Neural cell (in vitro differentiated cells): ENCODE measurements around the gene TTC39A. TPM values are rescaled to one million over a fixed set of nuclear protein-coding genes. Genes with fewer than 3 reads are reported as not detected.
A peak's percentile ranks its signal among the peaks of the same experiment; 100 is the strongest.

ENCODE experiments used
- H2AFZ ChIP-seq: fragments of 200-600, 300-800 bp; sonication (generic), shearing (Covaris generic); 2 replicates; pipeline ENCODE4 v1.6.0; 2014; ENCODE audit warnings: low read depth, mild to moderate bottlenecking, antibody characterized with exemption, low read length, moderate library complexity
- H3F3A ChIP-seq: fragments of 200-600 bp; shearing (Covaris generic); 2 replicates; pipeline ENCODE4 v1.6.1; 2016; ENCODE audit warnings: mild to moderate bottlenecking, moderate library complexity, mixed read lengths, antibody characterized with exemption, low read length; ENCODE audit not compliant: insufficient read depth, poor library complexity, severe bottlenecking
- H3K27ac ChIP-seq: fragments of 200-600, 300-800 bp; sonication (generic), shearing (Covaris generic); 2 replicates; pipeline ENCODE4 v1.5.1; 2014; ENCODE audit warnings: mild to moderate bottlenecking, low read length, moderate library complexity
- H3K27me3 ChIP-seq: fragments of 300-800, 200-600 bp; sonication (generic), shearing (Covaris generic); 2 replicates; pipeline ENCODE4 v1.6.0; 2014; ENCODE audit warnings: mild to moderate bottlenecking, low read depth, low read length, moderate library complexity; ENCODE audit not compliant: insufficient read depth
- H3K36me3 ChIP-seq: fragments of 300-800, 200-600 bp; sonication (generic), shearing (Covaris generic); 2 replicates; pipeline ENCODE4 v1.5.1; 2014; ENCODE audit warnings: mild to moderate bottlenecking, antibody characterized with exemption, low read length, moderate library complexity; ENCODE audit not compliant: insufficient read depth
- H3K4me2 ChIP-seq: fragments of 300-800, 200-600 bp; sonication (generic), shearing (Covaris generic); 2 replicates; pipeline ENCODE4 v1.6.0; 2014; ENCODE audit warnings: mild to moderate bottlenecking, low read length
- H3K4me3 ChIP-seq: fragments of 300-800, 200-600 bp; sonication (generic), shearing (Covaris generic); 2 replicates; pipeline ENCODE4 v1.5.1; 2014; ENCODE audit warnings: mild to moderate bottlenecking, low read length, moderate library complexity
- H3K79me2 ChIP-seq: fragments of 200-600 bp; shearing (Covaris generic); replicated peaks from 2 replicates; pipeline ENCODE4 v1.6.0; 2014; ENCODE audit warnings: mild to moderate bottlenecking, low read length, moderate library complexity; ENCODE audit not compliant: insufficient read depth
- H3K9ac ChIP-seq: fragments of 300-800, 200-600 bp; sonication (generic), shearing (Covaris generic); 2 replicates; pipeline ENCODE4 v1.6.1; 2016; ENCODE audit warnings: mild to moderate bottlenecking, low read length, mixed read lengths
- H3K9me2 ChIP-seq: fragments of 200-600 bp; shearing (Covaris generic); 2 replicates; pipeline ENCODE4 v1.6.1; 2016; ENCODE audit warnings: mild to moderate bottlenecking, low read length, mixed read lengths; ENCODE audit not compliant: insufficient read depth
- H3K9me3 ChIP-seq: fragments of 200-600, 300-800 bp; sonication (generic), shearing (Covaris generic); 2 replicates; pipeline ENCODE4 v1.6.1; 2016; ENCODE audit warnings: mild to moderate bottlenecking, mixed run types, low read length, moderate library complexity, mixed read lengths
- H4K20me1 ChIP-seq: fragments of 200-600 bp; shearing (Covaris generic); 2 replicates; pipeline ENCODE4 v1.6.1; 2016; ENCODE audit warnings: mild to moderate bottlenecking, mixed run types; ENCODE audit not compliant: insufficient read depth
- EP300 ChIP-seq: fragments of 450-650 bp; conservative IDR thresholded peaks from 2 replicates; pipeline ENCODE4 v1.6.1; 2014; ENCODE audit warnings: antibody characterized with exemption, mild to moderate bottlenecking, moderate library complexity; ENCODE audit not compliant: poor library complexity, severe bottlenecking
- EZH2 ChIP-seq: fragments of 200-600, 300-800 bp; shearing (Covaris generic), sonication (generic); IDR thresholded peaks from 2 replicates; pipeline ENCODE4 v1.6.1; 2014; ENCODE audit warnings: antibody characterized with exemption, low read length, borderline replicate concordance, mild to moderate bottlenecking; ENCODE audit not compliant: insufficient read depth, poor library complexity, severe bottlenecking
- MXI1 ChIP-seq: fragments of 450-650 bp; conservative IDR thresholded peaks from 2 replicates; pipeline ENCODE4 v1.6.1; 2014; ENCODE audit warnings: antibody characterized with exemption, mild to moderate bottlenecking; ENCODE audit not compliant: poor library complexity, severe bottlenecking
- POLR2AphosphoS5 ChIP-seq: IDR thresholded peaks from 2 replicates; pipeline ENCODE4 v1.6.1; 2012
- RAD21 ChIP-seq: fragments of 450-650 bp; conservative IDR thresholded peaks from 2 replicates; pipeline ENCODE4 v1.6.1; 2014; ENCODE audit warnings: antibody characterized with exemption, mild to moderate bottlenecking, moderate library complexity
- SMC3 ChIP-seq: fragments of 450-650 bp; conservative IDR thresholded peaks from 2 replicates; pipeline ENCODE4 v1.6.1; 2014; ENCODE audit warnings: antibody characterized with exemption, mild to moderate bottlenecking, moderate library complexity; ENCODE audit not compliant: poor library complexity
- TAF1 ChIP-seq: IDR thresholded peaks from 2 replicates; pipeline ENCODE4 v1.6.1; 2012; ENCODE audit warnings: low read depth
- polyA plus RNA-seq: library from polyadenylated mRNA; depleted of rRNA; stranded (reverse); fragments of >200 nt; gene quantifications from 2 replicates; pipeline ENCODE4 v1.2.3, GENCODE V29; 2014
- TF ChIP-seq, protein P1 (sequence below): fragments of 450-650 bp; IDR thresholded peaks from 2 replicates; pipeline ENCODE4 v1.5.1; 2014; ENCODE audit warnings: antibody characterized with exemption, mild to moderate bottlenecking, moderate library complexity; ENCODE audit not compliant: poor library complexity, severe bottlenecking
- TF ChIP-seq, protein P2 (sequence below): IDR thresholded peaks from 2 replicates; pipeline ENCODE4 v1.6.1; 2012; ENCODE audit warnings: borderline replicate concordance

The TTC39A gene
- polyA plus RNA-seq, 1 donor from 2014 or later, result 1.1 TPM

DNA sequence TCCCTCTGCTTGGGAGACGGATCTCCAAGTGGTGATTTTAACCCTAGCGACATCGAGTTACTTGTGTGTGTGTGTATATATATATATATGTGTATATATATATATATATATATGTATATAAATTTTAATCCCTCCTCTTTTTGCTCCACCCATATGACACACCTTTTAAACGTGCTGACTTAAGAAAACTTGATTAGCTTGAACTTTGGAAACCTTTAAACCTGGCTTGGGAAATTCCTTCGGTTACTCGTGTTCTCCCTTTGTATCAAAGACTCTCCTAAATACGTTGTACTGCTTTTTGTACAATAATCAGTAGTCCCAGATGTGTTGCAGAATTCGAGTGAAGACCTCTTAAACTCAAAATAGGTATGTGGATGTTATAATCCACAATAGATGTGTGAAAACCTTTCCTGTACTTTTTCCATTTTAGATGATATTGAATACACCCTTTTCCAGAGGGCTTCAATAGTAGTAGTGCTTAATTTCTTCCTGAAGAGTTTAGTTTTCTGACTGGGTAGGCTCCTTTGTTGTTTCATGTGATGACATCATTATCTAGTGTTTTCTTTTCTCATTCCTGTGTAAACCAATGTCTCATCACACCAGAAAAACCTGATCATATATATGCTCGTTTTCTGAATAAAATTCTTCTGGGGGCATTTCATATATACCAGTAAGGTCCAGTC is 92.9 kb downstream of the TTC39A start:
- peaks cover 7% of the 10 kb centered on the region for H4K20me1 ChIP-seq
- no peak for TF ChIP-seq POLR2AphosphoS5
- no peak for TF ChIP-seq EP300
- no peak for TF ChIP-seq MXI1
- no peak for TF ChIP-seq EZH2
- TF ChIP-seq, protein P1, sequence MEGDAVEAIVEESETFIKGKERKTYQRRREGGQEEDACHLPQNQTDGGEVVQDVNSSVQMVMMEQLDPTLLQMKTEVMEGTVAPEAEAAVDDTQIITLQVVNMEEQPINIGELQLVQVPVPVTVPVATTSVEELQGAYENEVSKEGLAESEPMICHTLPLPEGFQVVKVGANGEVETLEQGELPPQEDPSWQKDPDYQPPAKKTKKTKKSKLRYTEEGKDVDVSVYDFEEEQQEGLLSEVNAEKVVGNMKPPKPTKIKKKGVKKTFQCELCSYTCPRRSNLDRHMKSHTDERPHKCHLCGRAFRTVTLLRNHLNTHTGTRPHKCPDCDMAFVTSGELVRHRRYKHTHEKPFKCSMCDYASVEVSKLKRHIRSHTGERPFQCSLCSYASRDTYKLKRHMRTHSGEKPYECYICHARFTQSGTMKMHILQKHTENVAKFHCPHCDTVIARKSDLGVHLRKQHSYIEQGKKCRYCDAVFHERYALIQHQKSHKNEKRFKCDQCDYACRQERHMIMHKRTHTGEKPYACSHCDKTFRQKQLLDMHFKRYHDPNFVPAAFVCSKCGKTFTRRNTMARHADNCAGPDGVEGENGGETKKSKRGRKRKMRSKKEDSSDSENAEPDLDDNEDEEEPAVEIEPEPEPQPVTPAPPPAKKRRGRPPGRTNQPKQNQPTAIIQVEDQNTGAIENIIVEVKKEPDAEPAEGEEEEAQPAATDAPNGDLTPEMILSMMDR, result no peak
- TF ChIP-seq TAF1, result no peak
- TF ChIP-seq SMC3, result no peak
- TF ChIP-seq, protein P2, sequence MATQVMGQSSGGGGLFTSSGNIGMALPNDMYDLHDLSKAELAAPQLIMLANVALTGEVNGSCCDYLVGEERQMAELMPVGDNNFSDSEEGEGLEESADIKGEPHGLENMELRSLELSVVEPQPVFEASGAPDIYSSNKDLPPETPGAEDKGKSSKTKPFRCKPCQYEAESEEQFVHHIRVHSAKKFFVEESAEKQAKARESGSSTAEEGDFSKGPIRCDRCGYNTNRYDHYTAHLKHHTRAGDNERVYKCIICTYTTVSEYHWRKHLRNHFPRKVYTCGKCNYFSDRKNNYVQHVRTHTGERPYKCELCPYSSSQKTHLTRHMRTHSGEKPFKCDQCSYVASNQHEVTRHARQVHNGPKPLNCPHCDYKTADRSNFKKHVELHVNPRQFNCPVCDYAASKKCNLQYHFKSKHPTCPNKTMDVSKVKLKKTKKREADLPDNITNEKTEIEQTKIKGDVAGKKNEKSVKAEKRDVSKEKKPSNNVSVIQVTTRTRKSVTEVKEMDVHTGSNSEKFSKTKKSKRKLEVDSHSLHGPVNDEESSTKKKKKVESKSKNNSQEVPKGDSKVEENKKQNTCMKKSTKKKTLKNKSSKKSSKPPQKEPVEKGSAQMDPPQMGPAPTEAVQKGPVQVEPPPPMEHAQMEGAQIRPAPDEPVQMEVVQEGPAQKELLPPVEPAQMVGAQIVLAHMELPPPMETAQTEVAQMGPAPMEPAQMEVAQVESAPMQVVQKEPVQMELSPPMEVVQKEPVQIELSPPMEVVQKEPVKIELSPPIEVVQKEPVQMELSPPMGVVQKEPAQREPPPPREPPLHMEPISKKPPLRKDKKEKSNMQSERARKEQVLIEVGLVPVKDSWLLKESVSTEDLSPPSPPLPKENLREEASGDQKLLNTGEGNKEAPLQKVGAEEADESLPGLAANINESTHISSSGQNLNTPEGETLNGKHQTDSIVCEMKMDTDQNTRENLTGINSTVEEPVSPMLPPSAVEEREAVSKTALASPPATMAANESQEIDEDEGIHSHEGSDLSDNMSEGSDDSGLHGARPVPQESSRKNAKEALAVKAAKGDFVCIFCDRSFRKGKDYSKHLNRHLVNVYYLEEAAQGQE, result no peak
- TF ChIP-seq RAD21, result no peak
- H3K9ac ChIP-seq, result peak overlapping the region; percentile 99
- H3K79me2 ChIP-seq, result peaks cover 61% of the 10 kb centered on the region
- peak overlapping the region; percentile 99 for H3K4me3 ChIP-seq
- H2AFZ ChIP-seq, result peak overlapping the region; percentile 74
- H3K9me2 ChIP-seq, result no peaks in the 10 kb centered on the region
- peak overlapping the region; percentile 98 for H3K27ac ChIP-seq
- H3F3A ChIP-seq, result no peaks in the 10 kb centered on the region
- H3K27me3 ChIP-seq, result no peaks in the 10 kb centered on the region
- H3K4me2 ChIP-seq, result peak overlapping the region; percentile 60
- no peaks in the 10 kb centered on the region for H3K9me3 ChIP-seq
- H3K36me3 ChIP-seq, result no peaks in the 10 kb centered on the region

Other genes with a start within 250 kb of the TTC39A start
- not detected in 2 replicates for gene C1orf185, start 228.3 kb downstream of the TTC39A start, polyA plus RNA-seq
- gene RNF11, start 94.3 kb downstream of the TTC39A start, polyA plus RNA-seq, result 209 and 210 TPM in 2 replicates
- 91.9 and 101 TPM in 2 replicates for gene EPS15, start 188.7 kb upstream of the TTC39A start, polyA plus RNA-seq